Measurements from ENCODE around the gene NAV3.

Gene NAV3

GRCh38 chr12:78260976-78261375 lies 430.3 kb downstream of the NAV3 start:
- Histone ChIP-seq H3K9me2 (replicated peaks; ENCODE audit: control insufficient read depth, low read length) (no peaks in the 10 kb centered on the region), H3K27me3 (ENCODE audit: control insufficient read depth, low read length) (no peaks in the 10 kb centered on the region), H3F3A (ENCODE audit: control insufficient read depth, insufficient read depth) (no peaks in the 10 kb centered on the region), H3K79me2 (ENCODE audit: control insufficient read depth, low read length) (no peaks in the 10 kb centered on the region), H3K27ac (ENCODE audit: low read depth, low read length) (no peak overlapping the region), H3K4me2 (ENCODE audit: low read length) (no peak overlapping the region), H3K9me3 (ENCODE audit: control insufficient read depth, insufficient read depth, low read length) (no peaks in the 10 kb centered on the region), H3K4me1 (ENCODE audit: control insufficient read depth, low read length) (no peaks in the 10 kb centered on the region), H3K36me3 (ENCODE audit: control insufficient read depth, low read length) (no peaks in the 10 kb centered on the region), H4K20me1 (ENCODE audit: control insufficient read depth, insufficient read depth, low read depth, low read length) (no peaks in the 10 kb centered on the region), H3K4me3 (ENCODE audit: low read length) (no peak overlapping the region)
- no peak for TF ChIP-seq CTCF (IDR thresholded peaks at IDR 0.05; ENCODE audit: low read depth, low read length, poor library complexity, severe bottlenecking)
- TF ChIP-seq EZH2phosphoT487 (IDR thresholded peaks at IDR 0.05; ENCODE audit: borderline replicate concordance, low read length) = no peak

- no peaks in the 10 kb centered on the region for H3K9me2 ChIP-seq (replicated peaks; ENCODE audit: control insufficient read depth, low read length)
- no peaks in the 10 kb centered on the region for H3K9me3 ChIP-seq (ENCODE audit: control insufficient read depth, insufficient read depth, low read length)
- no peak overlapping the region for H3K27ac ChIP-seq (ENCODE audit: low read depth, low read length)
- no peaks in the 10 kb centered on the region for H3K36me3 ChIP-seq (ENCODE audit: control insufficient read depth, low read length)
- H3K4me1 ChIP-seq (ENCODE audit: control insufficient read depth, low read length) = no peaks in the 10 kb centered on the region
- H3F3A ChIP-seq (ENCODE audit: control insufficient read depth, insufficient read depth) = no peaks in the 10 kb centered on the region
- H3K4me2 ChIP-seq (ENCODE audit: low read length) = no peak overlapping the region
- no peaks in the 10 kb centered on the region for H3K79me2 ChIP-seq (ENCODE audit: control insufficient read depth, low read length)
- no peak overlapping the region for H3K4me3 ChIP-seq (ENCODE audit: low read length)
- H4K20me1 ChIP-seq (ENCODE audit: control insufficient read depth, insufficient read depth, low read depth, low read length) = no peaks in the 10 kb centered on the region
- TF ChIP-seq EZH2phosphoT487 (IDR thresholded peaks at IDR 0.05; ENCODE audit: borderline replicate concordance, low read length) (no peak), CTCF (IDR thresholded peaks at IDR 0.05; ENCODE audit: low read depth, low read length, poor library complexity, severe bottlenecking) (no peak)
- no peaks in the 10 kb centered on the region for H3K27me3 ChIP-seq (ENCODE audit: control insufficient read depth, low read length)
These were observed 431.2 kb downstream of the NAV3 start for GRCh38 chr12:78261901-78262300.
